HepG2 (cell line): ENCODE data around the gene RPS27L.

Experiments used
- ATRX ChIP-seq: sonication (generic); formaldehyde crosslinking; IDR thresholded peaks from 2 replicates; pipeline ENCODE4 v1.4.0; 2020; ENCODE audit warnings: missing genetic modification reagents, borderline replicate concordance
- CTCF ChIP-seq: sonication (generic); formaldehyde crosslinking; IDR thresholded peaks from 2 replicates; pipeline ENCODE4 v1.5.0; 2020; ENCODE audit warnings: mild to moderate bottlenecking, missing genetic modification reagents, moderate library complexity
- FOXA3 ChIP-seq: IDR thresholded peaks from 2 replicates; pipeline ENCODE4 v1.6.1; 2016; ENCODE audit warnings: missing genetic modification reagents, missing compliant biosample characterization
- FOXK2 ChIP-seq: fragments of 450-650 bp; IDR thresholded peaks from 2 replicates; pipeline ENCODE4 v1.6.1; 2016
- GABPA ChIP-seq, 2 experiments: IDR thresholded peaks; 2 replicates each; pipeline ENCODE4 v1.6.1; 2011 to 2016; ENCODE audit warnings: low read depth in 2 of 2, low read length in 1 of 2, missing biosample characterization in 1 of 2, missing genetic modification characterization in 1 of 2
- NFIC ChIP-seq: IDR thresholded peaks from 2 replicates; pipeline ENCODE4 v1.6.1; 2012; ENCODE audit warnings: mild to moderate bottlenecking, low read length, inconsistent platforms
- POLR2AphosphoS2 ChIP-seq: IDR thresholded peaks from 2 replicates; pipeline ENCODE4 v1.6.1; 2011; ENCODE audit warnings: low read depth, low read length, improper control_type of control experiment
- REL ChIP-seq: sonication (generic); formaldehyde crosslinking; conservative IDR thresholded peaks from 2 replicates; pipeline ENCODE4 v1.8.0; 2022; ENCODE audit warnings: mild to moderate bottlenecking, missing genetic modification reagents, moderate library complexity
- RXRB ChIP-seq: IDR thresholded peaks from 2 replicates; pipeline ENCODE4 v1.6.1; 2016; ENCODE audit warnings: borderline replicate concordance, missing genetic modification reagents, missing compliant biosample characterization
- SPEN ChIP-seq: sonication (generic); formaldehyde crosslinking; IDR thresholded peaks from 2 replicates; pipeline ENCODE4 v1.5.1; 2020; ENCODE audit warnings: low read depth, mild to moderate bottlenecking, missing genetic modification reagents
- ZNF724P ChIP-seq: sonication (generic); formaldehyde crosslinking; IDR thresholded peaks from 2 replicates; pipeline ENCODE4 v1.8.0; 2022; ENCODE audit warnings: missing genetic modification reagents, borderline replicate concordance
- ZNF775 ChIP-seq: sonication (generic); formaldehyde crosslinking; IDR thresholded peaks from 2 replicates; pipeline ENCODE4 v1.4.0; 2020; ENCODE audit warnings: missing genetic modification reagents, mild to moderate bottlenecking, moderate library complexity, borderline replicate concordance
- ZNF83 ChIP-seq: sonication (generic); formaldehyde crosslinking; IDR thresholded peaks from 2 replicates; pipeline ENCODE4 v1.4.0; 2020; ENCODE audit warnings: missing genetic modification reagents, mild to moderate bottlenecking, borderline replicate concordance

- no peak for TF ChIP-seq ATRX
- no peak for TF ChIP-seq ZNF83 (CRISPR knock-in tag)
- TF ChIP-seq REL (CRISPR knock-in tag), result no peak
- no peak for TF ChIP-seq CTCF (CRISPR knock-in tag)
- no peak for TF ChIP-seq SPEN (CRISPR knock-in tag)
- TF ChIP-seq POLR2AphosphoS2, result no peak
- no peak for TF ChIP-seq FOXK2
- no peak for TF ChIP-seq FOXA3 (CRISPR knock-in tag)
- no peak for TF ChIP-seq ZNF724P (CRISPR knock-in tag)
- no peak for TF ChIP-seq GABPA (IDR thresholded peaks at IDR 0.05; ENCODE audit: low read depth, low read length)
- no peak for TF ChIP-seq GABPA (CRISPR knock-in tag; IDR thresholded peaks at IDR 0.05; ENCODE audit: low read depth)
- no peak for TF ChIP-seq NFIC
- no peak for TF ChIP-seq RXRB (CRISPR knock-in tag)
- TF ChIP-seq ZNF775 (CRISPR knock-in tag), result no peak
Observed at GRCh38 chr15:63181648-63182047, 24.4 kb upstream of the RPS27L start.
